Measurements from ENCODE around the gene RIC8B. TPM values are rescaled to one million over a fixed set of nuclear protein-coding genes. Genes with fewer than 3 reads are reported as not detected.

Gene RIC8B
- total and polyA plus RNA-seq, 2 of the 8 experiments (the other 6 are each of a cell fraction or from before 2014, with no cell fraction given): 8.2 to 25.3 TPM

DNA sequence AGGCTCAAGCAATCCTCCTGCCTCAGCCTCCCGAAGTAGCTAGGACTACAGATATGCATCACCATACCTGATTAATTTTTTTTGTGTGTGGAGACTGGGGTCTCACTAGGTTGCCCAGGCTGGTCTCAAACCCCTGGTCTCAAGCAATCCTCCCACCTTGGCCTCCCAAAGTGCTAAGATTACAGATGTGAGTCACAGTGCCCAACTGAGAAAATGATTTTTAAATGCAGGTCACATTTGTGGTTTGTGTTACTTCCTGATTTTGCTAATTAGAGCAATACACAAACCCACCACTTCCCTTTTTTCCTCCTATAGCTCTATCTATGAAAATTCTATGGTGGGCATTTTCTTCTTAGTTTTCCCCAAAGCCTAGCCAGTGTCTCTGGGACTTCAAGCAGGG, 135.7 kb downstream of the RIC8B start (continued):
- TF ChIP-seq TAF7 (optimal IDR thresholded peaks at IDR 0.05; ENCODE audit: borderline replicate concordance, low read depth, low read length) (no peak), NRF1 (IDR thresholded peaks at IDR 0.05; ENCODE audit: low read depth, low read length) (no peak), NANOG (IDR thresholded peaks at IDR 0.05; ENCODE audit: insufficient read depth, low read depth, low read length, poor library complexity, severe bottlenecking) (no peak), RAD21 (IDR thresholded peaks at IDR 0.05 in 1 of 2, conservative IDR thresholded peaks at IDR 0.05 in 1 of 2; ENCODE audit: low read depth in 2 of 2, low read length in 2 of 2) (no peak)
